HCT116 (cell line): ENCODE data around the gene DTNB. TPM values are rescaled to one million over a fixed set of nuclear protein-coding genes. Genes with fewer than 3 reads are reported as not detected.

Experiments
- ATAC-seq: fragments of 200-7000 bp; cut with Tn5 transposase; 2 replicates; pipeline ENCODE4 v1.9.1; 2020; ENCODE audit warnings: mild to moderate bottlenecking, moderate library complexity
- BruUV-seq: library from RNA; stranded (reverse); fragments of 400-500 nt; replicated peaks from 2 replicates; lab custom pipeline; 2021; lab: Mats Ljungman, UMichigan
- CTCF ChIA-PET: fragments of 300-600 bp; sonication (Branson Sonifier 250); formaldehyde crosslinking; loops from one replicate; lab custom pipeline; 2021; ENCODE audit warnings: antibody characterized with exemption; lab: Charles Lee
- POLR2A ChIA-PET: fragments of 300-600, 350-600 bp; sonication (Branson Sonifier 250); formaldehyde crosslinking; loops from one replicate; lab custom pipeline; 2021; ENCODE audit warnings: antibody characterized with exemption; lab: Charles Lee
- RAD21 ChIA-PET, 2 experiments: fragments of 300-600 bp; sonication (Branson Sonifier 250); formaldehyde crosslinking; loops; one replicate each; lab custom pipeline; 2023; ENCODE audit warnings: low total read pairs in 2 of 2; ENCODE audit not compliant: uncharacterized antibody in 2 of 2, unreplicated experiment in 2 of 2, low non-redundant PET in 1 of 2; lab: Charles Lee
- DNase-seq: peaks from one replicate; pipeline ENCODE4 v3.0.0-alpha.2; 2010; ENCODE audit warnings: low read depth, low spot score
- H2AFZ ChIP-seq: fragments of 200-600 bp; shearing (Covaris generic), sonication (generic); 2 replicates; pipeline ENCODE4 v1.6.1; 2017; ENCODE audit warnings: low read depth, mixed run types, mixed read lengths, antibody characterized with exemption, low read length; ENCODE audit not compliant: poor library complexity, severe bottlenecking
- H3K27ac ChIP-seq: 2 replicates; pipeline ENCODE4 v1.5.1; 2012; ENCODE audit warnings: low read depth, low read length
- H3K27me3 ChIP-seq: fragments of 200-600 bp; sonication (generic); 2 replicates; pipeline ENCODE4 v1.6.1; 2016; ENCODE audit warnings: mixed run types, low read length, mixed read lengths; ENCODE audit not compliant: insufficient read depth
- H3K36me3 ChIP-seq, 2 experiments: fragments of 200-500 bp in 1 of 2; fragments of 200-600 bp in 1 of 2; sonication (Bioruptor generic) in 1 of 2; sonication (generic) in 1 of 2; 2 replicates each; pipeline versions ENCODE4 v1.5.1 to v1.6.1; 2014 to 2016; ENCODE audit warnings: low read length in 2 of 2, inconsistent platforms in 1 of 2, mixed read lengths in 1 of 2, mixed run types in 1 of 2; ENCODE audit not compliant: insufficient read depth in 2 of 2, control insufficient read depth in 1 of 2
- H3K4me1 ChIP-seq, 2 experiments: fragments of 200-600 bp in 1 of 2; sonication (generic) in 1 of 2; 2 replicates each; pipeline versions ENCODE4 v1.5.1 to v1.6.1; 2012 to 2017; ENCODE audit warnings: low read length in 2 of 2, inconsistent platforms in 1 of 2, mild to moderate bottlenecking in 1 of 2, mixed read lengths in 1 of 2, mixed run types in 1 of 2, moderate library complexity in 1 of 2; ENCODE audit not compliant: insufficient read depth in 2 of 2, control insufficient read depth in 1 of 2
- H3K4me2 ChIP-seq: fragments of 200-600 bp; sonication (generic); 2 replicates; pipeline ENCODE4 v1.6.1; 2017; ENCODE audit warnings: mixed run types, low read length, mixed read lengths
- H3K4me3 ChIP-seq, 2 experiments: fragments of 200-600 bp in 1 of 2; sonication (generic) in 1 of 2; replicated peaks in 1 of 2; 2 replicates each; pipeline ENCODE4 v1.5.1; 2011 to 2016; ENCODE audit warnings: low read length in 2 of 2, control low read depth in 1 of 2, low read depth in 1 of 2, mild to moderate bottlenecking in 1 of 2, mixed read lengths in 1 of 2, mixed run types in 1 of 2
- H3K79me2 ChIP-seq: fragments of 200-600 bp; sonication (generic); 2 replicates; pipeline ENCODE4 v1.6.1; 2017; ENCODE audit warnings: mild to moderate bottlenecking, mixed run types, low read length, moderate library complexity, mixed read lengths; ENCODE audit not compliant: insufficient read depth
- H3K9ac ChIP-seq: fragments of 200-600 bp; sonication (generic); 2 replicates; pipeline ENCODE4 v1.6.1; 2016; ENCODE audit warnings: low read length, mixed read lengths
- H3K9me2 ChIP-seq: fragments of 200-600 bp; sonication (generic), shearing (Covaris generic); 2 replicates; pipeline ENCODE4 v1.6.1; 2017; ENCODE audit warnings: mixed run types, mild to moderate bottlenecking, moderate library complexity; ENCODE audit not compliant: insufficient read depth
- H3K9me3 ChIP-seq, 2 experiments: fragments of 200-500 bp in 1 of 2; fragments of 200-600 bp in 1 of 2; sonication (Bioruptor generic) in 1 of 2; sonication (generic) in 1 of 2; 2 replicates each; pipeline ENCODE4 v1.6.1; 2014 to 2017; ENCODE audit warnings: low read length in 2 of 2, mixed read lengths in 2 of 2, inconsistent platforms in 1 of 2, low read depth in 1 of 2, mild to moderate bottlenecking in 1 of 2, mixed run types in 1 of 2, moderate library complexity in 1 of 2; ENCODE audit not compliant: control insufficient read depth in 1 of 2, insufficient read depth in 1 of 2
- H4K20me1 ChIP-seq: fragments of 200-600 bp; sonication (generic), shearing (Covaris generic); 2 replicates; pipeline ENCODE4 v1.6.1; 2017; ENCODE audit warnings: mixed run types, mild to moderate bottlenecking, moderate library complexity; ENCODE audit not compliant: insufficient read depth
- ATF3 ChIP-seq: IDR thresholded peaks from 2 replicates; pipeline ENCODE4 v1.6.1; 2012
- CBX3 ChIP-seq: IDR thresholded peaks from 2 replicates; pipeline ENCODE4 v1.6.1; 2012; ENCODE audit warnings: low read depth
- CEBPB ChIP-seq: IDR thresholded peaks from 2 replicates; pipeline ENCODE4 v1.6.1; 2012; ENCODE audit warnings: low read depth
- CTCF ChIP-seq, 3 experiments: fragments of 200-600 bp in 1 of 3; sonication (generic) in 1 of 3; IDR thresholded peaks in 2 of 3; conservative IDR thresholded peaks in 1 of 3; 2 replicates each; pipeline ENCODE4 v1.5.1; 2012 to 2017; ENCODE audit warnings: low read depth in 2 of 3, low read length in 2 of 3, antibody characterized with exemption in 1 of 3, borderline replicate concordance in 1 of 3, control low read depth in 1 of 3, mild to moderate bottlenecking in 1 of 3, mixed read lengths in 1 of 3, mixed run types in 1 of 3, moderate library complexity in 1 of 3; ENCODE audit not compliant: insufficient read depth in 1 of 3
- EGR1 ChIP-seq: IDR thresholded peaks from 2 replicates; pipeline ENCODE4 v1.6.1; 2012; ENCODE audit warnings: low read depth
- ELF1 ChIP-seq: IDR thresholded peaks from 2 replicates; pipeline ENCODE4 v1.6.1; 2012; ENCODE audit warnings: low read depth, borderline replicate concordance
- FOSL1 ChIP-seq: IDR thresholded peaks from 2 replicates; pipeline ENCODE4 v1.6.1; 2012; ENCODE audit warnings: low read depth
- JUND ChIP-seq: IDR thresholded peaks from 2 replicates; pipeline ENCODE4 v1.6.1; 2012
- MAX ChIP-seq: IDR thresholded peaks from 2 replicates; pipeline ENCODE4 v1.6.1; 2012
- POLR2A ChIP-seq: IDR thresholded peaks from 2 replicates; pipeline ENCODE4 v1.7.0; 2011; ENCODE audit warnings: borderline replicate concordance; ENCODE audit not compliant: insufficient read depth, insufficient read length; ENCODE audit errors: extremely low read depth
- POLR2AphosphoS5 ChIP-seq: IDR thresholded peaks from 2 replicates; pipeline ENCODE4 v1.6.1; 2011; ENCODE audit warnings: mild to moderate bottlenecking, low read depth, low read length, moderate library complexity
- RAD21 ChIP-seq: IDR thresholded peaks from 2 replicates; pipeline ENCODE4 v1.6.1; 2012; ENCODE audit warnings: low read depth, mild to moderate bottlenecking
- SIN3A ChIP-seq: IDR thresholded peaks from 2 replicates; pipeline ENCODE4 v1.6.1; 2012; ENCODE audit warnings: low read depth
- TCF7L2 ChIP-seq: IDR thresholded peaks from 2 replicates; pipeline ENCODE4 v1.7.0; 2011; ENCODE audit warnings: borderline replicate concordance, inconsistent platforms; ENCODE audit not compliant: insufficient read depth, insufficient read length; ENCODE audit errors: extremely low read depth
- YY1 ChIP-seq: IDR thresholded peaks from 2 replicates; pipeline ENCODE4 v1.6.1; 2011; ENCODE audit warnings: low read length, low read depth, moderate library complexity, mild to moderate bottlenecking; ENCODE audit not compliant: insufficient replicate concordance; ENCODE audit errors: extremely low read depth
- ZBTB33 ChIP-seq: IDR thresholded peaks from 2 replicates; pipeline ENCODE4 v1.6.1; 2011; ENCODE audit warnings: mild to moderate bottlenecking, low read length, moderate library complexity; ENCODE audit not compliant: insufficient replicate concordance; ENCODE audit errors: extremely low read depth
- ZFX ChIP-seq: fragments of 450-650 bp; IDR thresholded peaks from 2 replicates; pipeline ENCODE4 v1.6.1; 2017
- intact Hi-C: fragments of 100-400 bp; cut with micrococcal nuclease; formaldehyde crosslinking; loops from 2 replicates; pipeline ENCODE4 v1.10.0; 2022
- total RNA-seq: library from RNA; stranded (reverse); gene quantifications from one replicate; pipeline ENCODE4 v1.2.1, GENCODE V29; 2021; ENCODE audit not compliant: unreplicated experiment

The DTNB gene
- total RNA-seq, 1 experiment from 2014 or later = 30.2 TPM

GRCh38 chr2:25358249-25358815 lies 315.0 kb downstream of the DTNB start:
- H3K4me3 ChIP-seq = no peak overlapping the region
- no peaks in the 10 kb centered on the region for H3K9me3 ChIP-seq
- TF ChIP-seq CEBPB = no peak
- no peak for TF ChIP-seq ZFX
- TF ChIP-seq EGR1 = no peak
- no peak for TF ChIP-seq POLR2A
- no peak for TF ChIP-seq RAD21
- no peak for TF ChIP-seq MAX
- intact Hi-C loops = no loop called here
- DNase-seq (no peak), ATAC-seq (no peak)
- H2AFZ ChIP-seq = no peak overlapping the region
- H3K79me2 ChIP-seq = no peaks in the 10 kb centered on the region
- H3K4me2 ChIP-seq = no peak overlapping the region
- no peaks in the 10 kb centered on the region for H4K20me1 ChIP-seq
- POLR2A ChIA-PET = no interaction called here
- peaks cover 0 to 14% of the 10 kb centered on the region in 2 experiments; a peak in 2 of 4 replicates for H3K4me1 ChIP-seq
- H3K27ac ChIP-seq = no peak overlapping the region
- no peaks in the 10 kb centered on the region for H3K9me2 ChIP-seq
- CTCF ChIA-PET = no interaction called here
- RAD21 ChIA-PET = no interaction called here
- BruUV-seq = no TSS peak
- no peaks in the 10 kb centered on the region for H3K27me3 ChIP-seq
- no peak overlapping the region for H3K9ac ChIP-seq
- H3K36me3 ChIP-seq = no peaks in the 10 kb centered on the region

GRCh38 chr2:25356088-25356487 lies 317.3 kb downstream of the DTNB start:
- RAD21 ChIA-PET = no interaction called here
- CTCF ChIA-PET = no interaction called here
- no peaks in the 10 kb centered on the region for H3K4me1 ChIP-seq
- DNase-seq (no peak), ATAC-seq (no peak)
- no peaks in the 10 kb centered on the region for H3K27me3 ChIP-seq
- H3K9ac ChIP-seq = no peak overlapping the region
- H3K4me3 ChIP-seq = no peak overlapping the region
- H3K9me2 ChIP-seq = no peaks in the 10 kb centered on the region
- intact Hi-C loops = no loop called here
- H4K20me1 ChIP-seq = no peaks in the 10 kb centered on the region
- H2AFZ ChIP-seq = no peak overlapping the region
- no TSS peak for BruUV-seq
- H3K27ac ChIP-seq = no peak overlapping the region
- no peaks in the 10 kb centered on the region for H3K36me3 ChIP-seq
- POLR2A ChIA-PET = no interaction called here
- no peaks in the 10 kb centered on the region for H3K79me2 ChIP-seq
- H3K9me3 ChIP-seq = no peaks in the 10 kb centered on the region
- H3K4me2 ChIP-seq = no peak overlapping the region
- TF ChIP-seq CTCF (IDR thresholded peaks at IDR 0.05 in 2 of 3, conservative IDR thresholded peaks at IDR 0.05 in 1 of 3; ENCODE audit: borderline replicate concordance in 1 of 3, insufficient read depth in 1 of 3, low read depth in 2 of 3, low read length in 2 of 3) (no peak), MAX (no peak), ELF1 (no peak), YY1 (no peak), RAD21 (no peak), EGR1 (no peak), TCF7L2 (no peak), POLR2AphosphoS5 (no peak), FOSL1 (no peak), CBX3 (no peak), ZBTB33 (no peak), ATF3 (no peak), SIN3A (no peak), ZFX (no peak), JUND (no peak)
